Activated CD4-positive, alpha-beta T cell treated with anti-CD3 and anti-CD28 coated beads, Interleukin-2, amount 10 ng/mL, durations not matched to agents 7 days and 5 days (primary cell): Measurements from ENCODE around the gene MARCHF5. TPM values are rescaled to one million over a fixed set of nuclear protein-coding genes. Genes with fewer than 3 reads are reported as not detected.

Experiments used
- CTCF ChIA-PET: fragments of 350-600 bp; sonication (Branson Sonifier 250); formaldehyde crosslinking; loops from one replicate; lab custom pipeline; 2021; ENCODE audit warnings: antibody characterized with exemption; lab: Charles Lee
- POLR2A ChIA-PET: fragments of 350-600 bp; sonication (Branson Sonifier 250); formaldehyde crosslinking; loops from one replicate; lab custom pipeline; 2021; ENCODE audit warnings: antibody characterized with exemption; lab: Charles Lee
- DNase-seq: peaks from one replicate; pipeline ENCODE4 v3.0.0-alpha.2; 2020
- H3K27ac Mint-ChIP-seq: one replicate; pipeline ENCODE4 v1.8.0; 2021; ENCODE audit warnings: mild to moderate bottlenecking, moderate library complexity, mixed read lengths
- H3K27me3 Mint-ChIP-seq: one replicate; pipeline ENCODE4 v1.8.0; 2021; ENCODE audit warnings: mixed read lengths
- H3K36me3 Mint-ChIP-seq: one replicate; pipeline ENCODE4 v1.8.0; 2021; ENCODE audit warnings: low read depth, mixed read lengths
- H3K4me1 Mint-ChIP-seq: one replicate; pipeline ENCODE4 v1.8.0; 2021; ENCODE audit warnings: mixed read lengths
- H3K4me3 Mint-ChIP-seq: one replicate; pipeline ENCODE4 v1.8.0; 2021; ENCODE audit warnings: mild to moderate bottlenecking, moderate library complexity, mixed read lengths
- H3K9me3 Mint-ChIP-seq: one replicate; pipeline ENCODE4 v1.8.0; 2021; ENCODE audit warnings: mixed read lengths
- total RNA-seq, 2 experiments: library from RNA; stranded (reverse); gene quantifications; one replicate each; pipeline ENCODE4 v1.2.3, GENCODE V29; 2021

MARCHF5 gene
- total RNA-seq, 2 experiments from 2014 or later: 15.1 to 21.5 TPM

GRCh38 chr10:92278996-92279696 lies 11.8 kb upstream of the MARCHF5 start:
- H3K9me3 Mint-ChIP-seq: no peaks in the 10 kb centered on the region
- no peak overlapping the region for H3K27ac Mint-ChIP-seq
- CTCF ChIA-PET: no interaction called here
- POLR2A ChIA-PET: no interaction called here
- no peak for DNase-seq
- peaks cover 5% of the 10 kb centered on the region for H3K4me1 Mint-ChIP-seq
- no peak overlapping the region for H3K4me3 Mint-ChIP-seq
- H3K36me3 Mint-ChIP-seq: no peaks in the 10 kb centered on the region
- no peaks in the 10 kb centered on the region for H3K27me3 Mint-ChIP-seq

- no peak for DNase-seq
- peaks cover 24% of the 10 kb centered on the region for H3K4me1 Mint-ChIP-seq
- ChIA-PET CTCF (interaction anchor here (0.6 to 0.9 kb wide), 2 partner anchors 24 to 61 kb away, joined by 3 to 4 read pairs; no protein-coding TSS in a partner anchor), POLR2A (no interaction called here)
- no peaks in the 10 kb centered on the region for H3K36me3 Mint-ChIP-seq
- no peaks in the 10 kb centered on the region for H3K27me3 Mint-ChIP-seq
- peak overlapping the region; percentile 74 for H3K27ac Mint-ChIP-seq
- no peaks in the 10 kb centered on the region for H3K9me3 Mint-ChIP-seq
- peak overlapping the region; percentile 4 for H3K4me3 Mint-ChIP-seq
These were observed 6.8 kb upstream of the MARCHF5 start for GRCh38 chr10:92284112-92284704.

GRCh38 chr10:92290076-92290836 lies 711 bp upstream of the MARCHF5 start:
- Mint-ChIP-seq H3K27ac (peak overlapping the region; percentile 86), H3K36me3 (peaks cover 9% of the 10 kb centered on the region), H3K4me3 (peak overlapping the region; percentile 86), H3K27me3 (no peaks in the 10 kb centered on the region), H3K4me1 (peaks cover 35% of the 10 kb centered on the region), H3K9me3 (no peaks in the 10 kb centered on the region)
- peak; percentile 29 for DNase-seq
- ChIA-PET POLR2A (interaction anchor here (0.6 kb wide), 3 partner anchors 181 to 1112 kb away, joined by 3 to 5 read pairs (median 4); no protein-coding TSS in a partner anchor), CTCF (interaction anchor here (1.0 to 2.1 kb wide), 11 partner anchors 8 to 71 kb away, joined by 3 to 5 read pairs (median 4); no protein-coding TSS in a partner anchor)

- H3K4me1 Mint-ChIP-seq: peaks cover 30% of the 10 kb centered on the region
- H3K36me3 Mint-ChIP-seq: peaks cover 9% of the 10 kb centered on the region
- H3K9me3 Mint-ChIP-seq: no peaks in the 10 kb centered on the region
- peak overlapping the region; percentile 86 for H3K27ac Mint-ChIP-seq
- peak overlapping the region; percentile 86 for H3K4me3 Mint-ChIP-seq
- DNase-seq: no peak
- no peaks in the 10 kb centered on the region for H3K27me3 Mint-ChIP-seq
- ChIA-PET POLR2A (no interaction called here), CTCF (interaction anchor here (0.6 to 2.3 kb wide), 14 partner anchors 13 to 204 kb away, joined by 3 to 7 read pairs (median 4); no protein-coding TSS in a partner anchor)
These were observed 574 bp downstream of the MARCHF5 start for GRCh38 chr10:92291616-92291865.

GRCh38 chr10:92291921-92292845 lies 1.2 kb downstream of the MARCHF5 start:
- peak overlapping the region; percentile 86 for H3K4me3 Mint-ChIP-seq
- peak; percentile 61 for DNase-seq
- no peaks in the 10 kb centered on the region for H3K9me3 Mint-ChIP-seq
- peak overlapping the region; percentile 86 for H3K27ac Mint-ChIP-seq
- ChIA-PET CTCF (interaction anchor here (0.8 to 2.3 kb wide), 6 partner anchors 11 to 204 kb away, joined by 3 to 7 read pairs (median 4); no protein-coding TSS in a partner anchor), POLR2A (no interaction called here)
- H3K36me3 Mint-ChIP-seq: peaks cover 10% of the 10 kb centered on the region
- H3K27me3 Mint-ChIP-seq: no peaks in the 10 kb centered on the region
- H3K4me1 Mint-ChIP-seq: peaks cover 30% of the 10 kb centered on the region

GRCh38 chr10:92298487-92298886 lies 7.5 kb downstream of the MARCHF5 start:
- Mint-ChIP-seq H3K4me3 (no peak overlapping the region), H3K4me1 (peaks cover 22% of the 10 kb centered on the region), H3K27me3 (no peaks in the 10 kb centered on the region), H3K27ac (no peak overlapping the region), H3K9me3 (no peaks in the 10 kb centered on the region), H3K36me3 (peaks cover 11% of the 10 kb centered on the region)
- no peak for DNase-seq
- ChIA-PET POLR2A (interaction anchor here (0.6 kb wide), 1 partner anchor 12 kb away, joined by 3 read pairs; no protein-coding TSS in a partner anchor), CTCF (interaction anchor here (0.6 to 1.9 kb wide), 5 partner anchors 9 to 85 kb away, joined by 3 to 5 read pairs (median 4); no protein-coding TSS in a partner anchor)

- ChIA-PET CTCF (interaction anchor here (0.9 kb wide), 1 partner anchor 11 kb away, joined by 3 read pairs; no protein-coding TSS in a partner anchor), POLR2A (no interaction called here)
- Mint-ChIP-seq H3K4me1 (peaks cover 17% of the 10 kb centered on the region), H3K4me3 (no peak overlapping the region), H3K27me3 (no peaks in the 10 kb centered on the region), H3K27ac (no peak overlapping the region), H3K36me3 (peaks cover 4% of the 10 kb centered on the region), H3K9me3 (no peaks in the 10 kb centered on the region)
- DNase-seq: no peak
These were observed 12.1 kb downstream of the MARCHF5 start for GRCh38 chr10:92303096-92303495.

GRCh38 chr10:92304061-92304460 lies 13.1 kb downstream of the MARCHF5 start:
- ChIA-PET POLR2A (no interaction called here), CTCF (interaction anchor here (1.1 kb wide), 2 partner anchors 9 to 13 kb away, joined by 3 to 4 read pairs; partner anchors contain the start of genes CPEB3 and MARCHF5)
- no peak for DNase-seq
- H3K36me3 Mint-ChIP-seq: peaks cover 2% of the 10 kb centered on the region
- no peak overlapping the region for H3K4me3 Mint-ChIP-seq
- peaks cover 15% of the 10 kb centered on the region for H3K4me1 Mint-ChIP-seq
- H3K27ac Mint-ChIP-seq: no peak overlapping the region
- no peaks in the 10 kb centered on the region for H3K9me3 Mint-ChIP-seq
- no peaks in the 10 kb centered on the region for H3K27me3 Mint-ChIP-seq

- Mint-ChIP-seq H3K4me3 (no peak overlapping the region), H3K9me3 (no peaks in the 10 kb centered on the region), H3K27me3 (no peaks in the 10 kb centered on the region), H3K36me3 (no peaks in the 10 kb centered on the region), H3K27ac (no peak overlapping the region), H3K4me1 (peaks cover 12% of the 10 kb centered on the region)
- DNase-seq: no peak
- POLR2A ChIA-PET: no interaction called here
- CTCF ChIA-PET: interaction anchor here (1.9 kb wide), 1 partner anchor 13 kb away, joined by 7 read pairs; the partner anchor contains the start of genes CPEB3 and MARCHF5
These were observed 14.4 kb downstream of the MARCHF5 start for GRCh38 chr10:92305133-92306072.

- no peaks in the 10 kb centered on the region for H3K4me1 Mint-ChIP-seq
- H3K9me3 Mint-ChIP-seq: no peaks in the 10 kb centered on the region
- POLR2A ChIA-PET: interaction anchor here (0.6 kb wide), 1 partner anchor 33 kb away, joined by 3 read pairs; no protein-coding TSS in a partner anchor
- no peak overlapping the region for H3K4me3 Mint-ChIP-seq
- H3K36me3 Mint-ChIP-seq: peaks cover 20% of the 10 kb centered on the region
- no peak overlapping the region for H3K27ac Mint-ChIP-seq
- DNase-seq: no peak
- CTCF ChIA-PET: interaction anchor here (1.0 kb wide), 1 partner anchor 79 kb away, joined by 3 read pairs; no protein-coding TSS in a partner anchor
- no peaks in the 10 kb centered on the region for H3K27me3 Mint-ChIP-seq
These were observed 18.3 kb downstream of the MARCHF5 start for GRCh38 chr10:92309272-92309671.

GRCh38 chr10:92313750-92314149 lies 22.8 kb downstream of the MARCHF5 start:
- DNase-seq: no peak
- H3K27me3 Mint-ChIP-seq: no peaks in the 10 kb centered on the region
- no peak overlapping the region for H3K27ac Mint-ChIP-seq
- CTCF ChIA-PET: interaction anchor here (0.6 to 1.2 kb wide), 2 partner anchors 19 to 22 kb away, joined by 3 read pairs; partner anchors contain the start of genes CPEB3 and MARCHF5
- POLR2A ChIA-PET: no interaction called here
- H3K4me3 Mint-ChIP-seq: no peak overlapping the region
- no peaks in the 10 kb centered on the region for H3K4me1 Mint-ChIP-seq
- H3K36me3 Mint-ChIP-seq: peaks cover 31% of the 10 kb centered on the region
- H3K9me3 Mint-ChIP-seq: no peaks in the 10 kb centered on the region
